Activated naive CD8-positive, alpha-beta T cell treated with anti-CD3 and anti-CD28 coated beads, Interleukin-2, amount 10 ng/mL, durations not matched to agents 7 days and 5 days (primary cell): ENCODE data around the gene LRRN3. TPM values are rescaled to one million over a fixed set of nuclear protein-coding genes. Genes with fewer than 3 reads are reported as not detected.

Source experiments
- ATAC-seq: fragments of 150-1000 bp; cut with Tn5 transposase; one replicate; pipeline ENCODE4 v1.10.0; 2021; ENCODE audit warnings: low read depth, moderate library complexity
- POLR2A ChIA-PET: fragments of 350-600 bp; sonication (Branson Sonifier 250); formaldehyde crosslinking; loops from one replicate; lab custom pipeline; 2021; ENCODE audit warnings: antibody characterized with exemption; lab: Charles Lee
- DNase-seq: peaks from one replicate; pipeline ENCODE4 v3.0.0; 2021
- H3K27ac Mint-ChIP-seq: one replicate; pipeline ENCODE4 v1.8.0; 2022; ENCODE audit warnings: mild to moderate bottlenecking, mixed read lengths
- H3K27me3 Mint-ChIP-seq: one replicate; pipeline ENCODE4 v1.8.0; 2022; ENCODE audit warnings: mild to moderate bottlenecking, moderate library complexity, mixed read lengths
- H3K36me3 Mint-ChIP-seq: one replicate; pipeline ENCODE4 v1.8.0; 2021; ENCODE audit warnings: mild to moderate bottlenecking, mixed read lengths
- H3K4me1 Mint-ChIP-seq: one replicate; pipeline ENCODE4 v1.8.0; 2021; ENCODE audit warnings: mixed read lengths
- H3K4me3 Mint-ChIP-seq: one replicate; pipeline ENCODE4 v1.8.0; 2022; ENCODE audit warnings: mild to moderate bottlenecking, moderate library complexity, mixed read lengths
- H3K9me3 Mint-ChIP-seq: one replicate; pipeline ENCODE4 v1.8.0; 2021; ENCODE audit warnings: mixed read lengths
- total RNA-seq, 2 experiments: library from RNA; stranded (reverse); gene quantifications; one replicate each; pipeline ENCODE4 v1.2.3, GENCODE V29; 2021

Gene LRRN3
- total RNA-seq, 2 experiments from 2014 or later, result 187 to 193 TPM

GRCh38 chr7:111164442-111164841, 73.5 kb downstream of the LRRN3 start:
- DNase-seq, result no peak
- POLR2A ChIA-PET, result no interaction called here

GRCh38 chr7:111168182-111168581, 77.3 kb downstream of the LRRN3 start:
- no peak overlapping the region for H3K27ac Mint-ChIP-seq
- no peaks in the 10 kb centered on the region for H3K27me3 Mint-ChIP-seq
- H3K9me3 Mint-ChIP-seq, result no peaks in the 10 kb centered on the region
- H3K4me1 Mint-ChIP-seq, result no peaks in the 10 kb centered on the region
- no peak for DNase-seq
- H3K4me3 Mint-ChIP-seq, result no peak overlapping the region
- no peak for ATAC-seq
- POLR2A ChIA-PET, result no interaction called here
- H3K36me3 Mint-ChIP-seq, result no peaks in the 10 kb centered on the region

More at GRCh38 chr7:111164442-111164841, 73.5 kb downstream of the LRRN3 start:
- Mint-ChIP-seq H3K9me3 (no peaks in the 10 kb centered on the region), H3K27me3 (no peaks in the 10 kb centered on the region), H3K27ac (no peak overlapping the region), H3K4me1 (no peaks in the 10 kb centered on the region), H3K36me3 (no peaks in the 10 kb centered on the region), H3K4me3 (no peak overlapping the region)
- ATAC-seq, result no peak

GRCh38 chr7:111172564-111173257, 81.8 kb downstream of the LRRN3 start:
- Mint-ChIP-seq H3K4me1 (peaks cover 7% of the 10 kb centered on the region), H3K27ac (no peak overlapping the region), H3K4me3 (no peak overlapping the region), H3K36me3 (no peaks in the 10 kb centered on the region), H3K27me3 (no peaks in the 10 kb centered on the region), H3K9me3 (no peaks in the 10 kb centered on the region)
- no peak for ATAC-seq
- POLR2A ChIA-PET, result no interaction called here
- DNase-seq, result no peak

- no peak for ATAC-seq
- POLR2A ChIA-PET, result no interaction called here
- no peak for DNase-seq
- H3K36me3 Mint-ChIP-seq, result no peaks in the 10 kb centered on the region
- H3K27ac Mint-ChIP-seq, result no peak overlapping the region
- peaks cover under 1% of the 10 kb centered on the region for H3K9me3 Mint-ChIP-seq
- no peaks in the 10 kb centered on the region for H3K27me3 Mint-ChIP-seq
- peaks cover 7% of the 10 kb centered on the region for H3K4me1 Mint-ChIP-seq
- H3K4me3 Mint-ChIP-seq, result no peak overlapping the region
Measured at GRCh38 chr7:111173528-111173927, 82.6 kb downstream of the LRRN3 start.

GRCh38 chr7:111173990-111174389, 83.1 kb downstream of the LRRN3 start:
- H3K36me3 Mint-ChIP-seq, result no peaks in the 10 kb centered on the region
- POLR2A ChIA-PET, result no interaction called here
- no peak for ATAC-seq
- peaks cover 3% of the 10 kb centered on the region for H3K9me3 Mint-ChIP-seq
- H3K27ac Mint-ChIP-seq, result no peak overlapping the region
- H3K27me3 Mint-ChIP-seq, result no peaks in the 10 kb centered on the region
- DNase-seq, result no peak
- peaks cover 7% of the 10 kb centered on the region for H3K4me1 Mint-ChIP-seq
- H3K4me3 Mint-ChIP-seq, result no peak overlapping the region

- Mint-ChIP-seq H3K9me3 (peaks cover 3% of the 10 kb centered on the region), H3K4me3 (no peak overlapping the region), H3K27me3 (no peaks in the 10 kb centered on the region), H3K4me1 (peaks cover 7% of the 10 kb centered on the region), H3K36me3 (no peaks in the 10 kb centered on the region), H3K27ac (no peak overlapping the region)
- no peak for ATAC-seq
- no peak for DNase-seq
- POLR2A ChIA-PET, result no interaction called here
Measured at GRCh38 chr7:111174510-111174909, 83.6 kb downstream of the LRRN3 start.
